ENCODE measurements around the gene MED12L. TPM values are rescaled to one million over a fixed set of nuclear protein-coding genes. Genes with fewer than 3 reads are reported as not detected.

Gene MED12L
- total and polyA plus RNA-seq, 9 of the 15 experiments (the other 6 are each of a cell fraction or from before 2014, with no cell fraction given): not detected

- H3K9ac ChIP-seq (ENCODE audit: insufficient read depth in 1 of 2, low read depth in 2 of 2, low read length in 2 of 2): no peak overlapping the region
- POLR2A ChIA-PET: no interaction called here
- no peaks in the 10 kb centered on the region for H3K9me3 ChIP-seq (replicated peaks; ENCODE audit: control insufficient read depth, insufficient read depth, low read depth, low read length)
- WGBS (ENCODE audit: insufficient coverage, low coverage, missing lambda C conversion rate): 16% methylated on average over 6 of the region's 6 CpGs
- H3K4me1 ChIP-seq (replicated peaks in 1 of 2; ENCODE audit: control insufficient read depth in 2 of 2, insufficient read depth in 2 of 2, low read length in 2 of 2): no peaks in the 10 kb centered on the region
- H3K27me3 ChIP-seq (ENCODE audit: control insufficient read depth in 2 of 2, insufficient read depth in 2 of 2, low read length in 2 of 2): peaks cover 5 to 7% of the 10 kb centered on the region in 2 experiments; a peak in 4 of 5 replicates
- H3K9me1 ChIP-seq (ENCODE audit: control insufficient read depth, insufficient read depth, low read length): peaks cover 3% of the 10 kb centered on the region
- peak; percentile 32; the same call in 2 of the 3 replicates for ATAC-seq
- no TSS peak for BruUV-seq (replicated peaks)
- no peaks in the 10 kb centered on the region for H3K36me3 ChIP-seq (ENCODE audit: control insufficient read depth, insufficient read depth, low read length)
- no peaks in the 10 kb centered on the region for H4K20me1 ChIP-seq (replicated peaks; ENCODE audit: control insufficient read depth, insufficient read depth, low read length)
- H3K79me2 ChIP-seq (ENCODE audit: control insufficient read depth, insufficient read depth, low read length): no peaks in the 10 kb centered on the region
- in situ Hi-C loops (cut with MboI): loop anchor here (25.0 kb wide), 1 partner anchor 610 kb away; no protein-coding TSS in a partner anchor
- no peak overlapping the region for H2AFZ ChIP-seq (ENCODE audit: low read depth, low read length)
- TF ChIP-seq ZNF699 (CRISPR knock-in tag; IDR thresholded peaks at IDR 0.05; ENCODE audit: insufficient replicate concordance) (no peak), CBX2 (IDR thresholded peaks at IDR 0.05; ENCODE audit: insufficient read depth, low read length, poor library complexity, severe bottlenecking) (no peak), ZNF239 (CRISPR knock-in tag; IDR thresholded peaks at IDR 0.05) (no peak), CBFA2T3 (IDR thresholded peaks at IDR 0.05) (no peak), DMBX1 (CRISPR knock-in tag; IDR thresholded peaks at IDR 0.05; ENCODE audit: borderline replicate concordance) (no peak), TRIM28 (IDR thresholded peaks at IDR 0.05) (no peak), NCOA2 (IDR thresholded peaks at IDR 0.05; ENCODE audit: partially characterized antibody in 2 of 2) (no peak), ZNF785 (CRISPR knock-in tag; IDR thresholded peaks at IDR 0.05) (no peak), COPS2 (conservative IDR thresholded peaks at IDR 0.05) (no peak), RUNX1 (IDR thresholded peaks at IDR 0.05; ENCODE audit: low read depth) (no peak), FOXA1 (IDR thresholded peaks at IDR 0.05; ENCODE audit: borderline replicate concordance) (no peak), RFX1 (IDR thresholded peaks at IDR 0.05) (no peak), TCFL5 (CRISPR knock-in tag; conservative IDR thresholded peaks at IDR 0.05) (no peak), ZC3H4 (CRISPR knock-in tag; IDR thresholded peaks at IDR 0.05; ENCODE audit: borderline replicate concordance) (no peak), ZNF551 (CRISPR knock-in tag; IDR thresholded peaks at IDR 0.05) (no peak), ZNF140 (CRISPR knock-in tag; IDR thresholded peaks at IDR 0.05) (no peak)
- TF ChIP-seq, protein P1, sequence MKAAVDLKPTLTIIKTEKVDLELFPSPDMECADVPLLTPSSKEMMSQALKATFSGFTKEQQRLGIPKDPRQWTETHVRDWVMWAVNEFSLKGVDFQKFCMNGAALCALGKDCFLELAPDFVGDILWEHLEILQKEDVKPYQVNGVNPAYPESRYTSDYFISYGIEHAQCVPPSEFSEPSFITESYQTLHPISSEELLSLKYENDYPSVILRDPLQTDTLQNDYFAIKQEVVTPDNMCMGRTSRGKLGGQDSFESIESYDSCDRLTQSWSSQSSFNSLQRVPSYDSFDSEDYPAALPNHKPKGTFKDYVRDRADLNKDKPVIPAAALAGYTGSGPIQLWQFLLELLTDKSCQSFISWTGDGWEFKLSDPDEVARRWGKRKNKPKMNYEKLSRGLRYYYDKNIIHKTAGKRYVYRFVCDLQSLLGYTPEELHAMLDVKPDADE (conservative IDR thresholded peaks at IDR 0.05; ENCODE audit: control insufficient read depth, low read depth, low read length): no peak
- H3K27ac ChIP-seq (ENCODE audit: extremely low read depth, low read depth, low read length): no peak overlapping the region
- DNase-seq (ENCODE audit: extremely low read depth in 1 of 4, low spot score in 3 of 4): no peak
- FAIRE-seq: no peak
- H3K4me3 ChIP-seq: no peak overlapping the region
- intact Hi-C loops (cut with micrococcal nuclease): loop anchor here (1.0 to 2.0 kb wide), 5 partner anchors 56 to 691 kb away; no protein-coding TSS in a partner anchor
- no peak overlapping the region; the same call in 1 of the 2 replicates for H3K4me2 ChIP-seq (ENCODE audit: insufficient read depth, low read length)
- CTCF ChIA-PET (ENCODE audit: low intra/inter-chr PET ratio): interaction anchor here (0.6 to 2.2 kb wide), 6 partner anchors 52 to 1244 kb away, joined by 3 to 23 read pairs (median 5); no protein-coding TSS in a partner anchor
Observed at GRCh38 chr3:151227266-151227806, 141.9 kb downstream of the MED12L start.

All from K562 (cell line).